NCI-H2227 (cell line): ENCODE data around the gene VDAC2.

Experiments
- DNase-seq: peaks from one replicate; lab custom pipeline; 2025; ENCODE audit not compliant: unreplicated experiment; lab: John Stamatoyannopoulos, UW

VDAC2 gene

GRCh38 chr10:75247797-75248196 is 37.2 kb downstream of the VDAC2 start:
- no peak for DNase-seq

GRCh38 chr10:75250934-75251333 is 40.3 kb downstream of the VDAC2 start:
- DNase-seq = no peak

GRCh38 chr10:75253281-75254220 is 43.0 kb downstream of the VDAC2 start:
- DNase-seq = no peak

GRCh38 chr10:75254739-75255138 is 44.1 kb downstream of the VDAC2 start:
- DNase-seq = no peak

- no peak for DNase-seq
Measured at GRCh38 chr10:75260990-75261389, 50.4 kb downstream of the VDAC2 start.

- DNase-seq = peak; percentile 14
Measured at GRCh38 chr10:75261813-75262705, 51.5 kb downstream of the VDAC2 start.

- DNase-seq = no peak
Measured at GRCh38 chr10:75263806-75264205, 53.2 kb downstream of the VDAC2 start.

- no peak for DNase-seq
Measured at GRCh38 chr10:75265856-75266255, 55.3 kb downstream of the VDAC2 start.

GRCh38 chr10:75266945-75267344 is 56.3 kb downstream of the VDAC2 start:
- DNase-seq = no peak

GRCh38 chr10:75269605-75270004 is 59.0 kb downstream of the VDAC2 start:
- DNase-seq = no peak

- no peak for DNase-seq
Measured at GRCh38 chr10:75272094-75272493, 61.5 kb downstream of the VDAC2 start.

- DNase-seq = no peak
Measured at GRCh38 chr10:75272896-75273295, 62.3 kb downstream of the VDAC2 start.

GRCh38 chr10:75276069-75276872 is 65.7 kb downstream of the VDAC2 start:
- no peak for DNase-seq

GRCh38 chr10:75280236-75280635 is 69.6 kb downstream of the VDAC2 start:
- no peak for DNase-seq
